ENCODE data around the gene ZNF892.
"Not testable (repeated sequence)": the region's sequence is repeated elsewhere in the genome, so short reads cannot be mapped to it uniquely, and the experiment has no call there.

ZNF892 gene

GRCh38 chr2:95207111-95207961 is at the start of gene ZNF892:
Gene ZNF892 (plus strand): TSS chr2:95207521. CDS start chr2:95207816, 295 bp downstream.
- Mint-ChIP-seq H3K27me3 (no peaks in the 10 kb centered on the region), H3K27ac (peak within 1 kb of the TSS; percentile 93 to 96), H3K4me3 (peak within 1 kb of the TSS; percentile 95 to 97), H3K4me1 (peaks cover 25% of the 10 kb centered on the region), H3K9me3 (peaks cover 22 to 23% of the 10 kb centered on the region in 2 donors)
- peak; percentile 77 to 81 for DNase-seq
- peak; percentile 95 for ATAC-seq

- Mint-ChIP-seq H3K4me1 (peaks cover 29% of the 10 kb centered on the region), H3K27ac (peak overlapping the region in 1 of 2 donors; percentile 92), H3K4me3 (peak overlapping the region; percentile 82 to 92), H3K27me3 (no peaks in the 10 kb centered on the region), H3K9me3 (peaks cover 10 to 19% of the 10 kb centered on the region in 2 donors)
- ATAC-seq = no peak
- no peak for DNase-seq
Observed at GRCh38 chr2:95158441-95158840, 48.9 kb upstream of the ZNF892 start.

GRCh38 chr2:95158891-95159619 is 48.3 kb upstream of the ZNF892 start:
- peak overlapping the region; percentile 82 to 92 for H3K4me3 Mint-ChIP-seq
- H3K27me3 Mint-ChIP-seq = no peaks in the 10 kb centered on the region
- ATAC-seq (peak; percentile 84), DNase-seq (peak; percentile 40 to 42)
- H3K27ac Mint-ChIP-seq = peak overlapping the region; percentile 92
- peaks cover 35% of the 10 kb centered on the region for H3K4me1 Mint-ChIP-seq
- peaks cover 10 to 19% of the 10 kb centered on the region in 2 donors for H3K9me3 Mint-ChIP-seq

- Mint-ChIP-seq H3K9me3 (peaks cover 10 to 14% of the 10 kb centered on the region in 2 donors), H3K4me1 (peaks cover 42% of the 10 kb centered on the region), H3K27ac (peak within 1 kb of the TSS; percentile 92), H3K4me3 (peak within 1 kb of the TSS; percentile 94 to 95), H3K27me3 (no peaks in the 10 kb centered on the region)
- ATAC-seq (peak; percentile 90), DNase-seq (peak; percentile 74)
Observed at GRCh38 chr2:95159690-95160449, 47.5 kb upstream of the ZNF892 start, which contains the start of gene ZNF514. Gene ZNF514 (minus strand): TSS chr2:95159848. CDS start chr2:95153253, 6,595 bp downstream.

GRCh38 chr2:95165030-95165370 is 42.3 kb upstream of the ZNF892 start:
- no peaks in the 10 kb centered on the region for H3K27me3 Mint-ChIP-seq
- no peak for DNase-seq
- H3K4me3 Mint-ChIP-seq = peak overlapping the region; percentile 93 to 97
- ATAC-seq = peak; percentile 6
- H3K9me3 Mint-ChIP-seq = no peaks in the 10 kb centered on the region
- peak overlapping the region; percentile 92 to 99 for H3K27ac Mint-ChIP-seq
- H3K4me1 Mint-ChIP-seq = peaks cover 54% of the 10 kb centered on the region

GRCh38 chr2:95165371-95166064 is 41.8 kb upstream of the ZNF892 start, which contains the start of gene ZNF2:
Gene ZNF2 (plus strand): TSS chr2:95165809. CDS start chr2:95176227, 10,418 bp downstream.
- Mint-ChIP-seq H3K27ac (peak within 1 kb of the TSS; percentile 92 to 99), H3K9me3 (no peaks in the 10 kb centered on the region), H3K4me3 (peak within 1 kb of the TSS; percentile 93 to 97), H3K27me3 (no peaks in the 10 kb centered on the region), H3K4me1 (peaks cover 51% of the 10 kb centered on the region)
- peak; percentile 91 to 95 for DNase-seq
- ATAC-seq = peak; percentile 96

GRCh38 chr2:95166065-95166763 is 41.1 kb upstream of the ZNF892 start:
- no peaks in the 10 kb centered on the region for H3K27me3 Mint-ChIP-seq
- H3K4me3 Mint-ChIP-seq = peak overlapping the region; percentile 93 to 97
- H3K27ac Mint-ChIP-seq = peak overlapping the region; percentile 10 to 99
- no peaks in the 10 kb centered on the region for H3K9me3 Mint-ChIP-seq
- peaks cover 51% of the 10 kb centered on the region for H3K4me1 Mint-ChIP-seq
- peak; percentile 30 for ATAC-seq
- DNase-seq = no peak

- Mint-ChIP-seq H3K27ac (no peak overlapping the region), H3K27me3 (no peaks in the 10 kb centered on the region), H3K4me3 (no peak overlapping the region), H3K9me3 (no peaks in the 10 kb centered on the region), H3K4me1 (peaks cover 14% of the 10 kb centered on the region)
- DNase-seq = no peak
- no peak for ATAC-seq
Observed at GRCh38 chr2:95171902-95172301, 35.4 kb upstream of the ZNF892 start.

GRCh38 chr2:95174031-95174542 is 33.2 kb upstream of the ZNF892 start:
- DNase-seq = no peak
- no peaks in the 10 kb centered on the region for H3K4me1 Mint-ChIP-seq
- no peak overlapping the region for H3K27ac Mint-ChIP-seq
- no peak for ATAC-seq
- no peak overlapping the region for H3K4me3 Mint-ChIP-seq
- H3K27me3 Mint-ChIP-seq = no peaks in the 10 kb centered on the region
- H3K9me3 Mint-ChIP-seq = peaks cover 0 to 15% of the 10 kb centered on the region in 2 donors

- ATAC-seq = no peak
- H3K27me3 Mint-ChIP-seq = no peaks in the 10 kb centered on the region
- no peak for DNase-seq
- H3K9me3 Mint-ChIP-seq = peaks cover 23 to 58% of the 10 kb centered on the region in 2 donors
- no peaks in the 10 kb centered on the region for H3K4me1 Mint-ChIP-seq
- no peak overlapping the region for H3K4me3 Mint-ChIP-seq
- peak overlapping the region in 1 of 2 donors; percentile 83 for H3K27ac Mint-ChIP-seq
Observed at GRCh38 chr2:95179451-95179850, 27.9 kb upstream of the ZNF892 start.

- H3K9me3 Mint-ChIP-seq = peaks cover 28 to 69% of the 10 kb centered on the region in 2 donors
- no peaks in the 10 kb centered on the region for H3K4me1 Mint-ChIP-seq
- ATAC-seq (no peak), DNase-seq (no peak)
- no peak overlapping the region for H3K4me3 Mint-ChIP-seq
- no peak overlapping the region for H3K27ac Mint-ChIP-seq
- H3K27me3 Mint-ChIP-seq = no peaks in the 10 kb centered on the region
Observed at GRCh38 chr2:95181774-95182173, 25.5 kb upstream of the ZNF892 start.

- peaks cover 2% of the 10 kb centered on the region for H3K27me3 Mint-ChIP-seq
- no peak overlapping the region for H3K4me3 Mint-ChIP-seq
- DNase-seq (no peak), ATAC-seq (no peak)
- H3K27ac Mint-ChIP-seq = no peak overlapping the region
- H3K9me3 Mint-ChIP-seq = peaks cover 24 to 44% of the 10 kb centered on the region in 2 donors
- H3K4me1 Mint-ChIP-seq = no peaks in the 10 kb centered on the region
Observed at GRCh38 chr2:95185197-95185596, 22.1 kb upstream of the ZNF892 start.

GRCh38 chr2:95185973-95186372 is 21.3 kb upstream of the ZNF892 start:
- Mint-ChIP-seq H3K4me3 (no peak overlapping the region), H3K27me3 (peaks cover 10% of the 10 kb centered on the region), H3K4me1 (no peaks in the 10 kb centered on the region), H3K27ac (no peak overlapping the region), H3K9me3 (peaks cover 20 to 37% of the 10 kb centered on the region in 2 donors)
- no peak for ATAC-seq
- no peak for DNase-seq

GRCh38 chr2:95192956-95193355 is 14.4 kb upstream of the ZNF892 start:
- not testable (repeated sequence) for H3K4me3 Mint-ChIP-seq, H3K27ac Mint-ChIP-seq, ATAC-seq, H3K4me1 Mint-ChIP-seq, H3K9me3 Mint-ChIP-seq
- peaks cover 23% of the 10 kb centered on the region for H3K27me3 Mint-ChIP-seq
- DNase-seq = peak; percentile 34 to 52

All from stimulated activated naive CD8-positive, alpha-beta T cell treated with anti-CD3 and anti-CD28 coated beads, Interleukin-15, amount 100 ng/mL, for 72 hours (primary cell).